GM21576 (cell line): Measurements from ENCODE around the gene RETREG2.

Experiments
- ATAC-seq: cut with Tn5 transposase; IDR thresholded peaks from one replicate; pipeline ENCODE4 v1.9.1; 2021; ENCODE audit warnings: mild to moderate bottlenecking, moderate library complexity; ENCODE audit not compliant: unreplicated experiment

The RETREG2 gene

DNA sequence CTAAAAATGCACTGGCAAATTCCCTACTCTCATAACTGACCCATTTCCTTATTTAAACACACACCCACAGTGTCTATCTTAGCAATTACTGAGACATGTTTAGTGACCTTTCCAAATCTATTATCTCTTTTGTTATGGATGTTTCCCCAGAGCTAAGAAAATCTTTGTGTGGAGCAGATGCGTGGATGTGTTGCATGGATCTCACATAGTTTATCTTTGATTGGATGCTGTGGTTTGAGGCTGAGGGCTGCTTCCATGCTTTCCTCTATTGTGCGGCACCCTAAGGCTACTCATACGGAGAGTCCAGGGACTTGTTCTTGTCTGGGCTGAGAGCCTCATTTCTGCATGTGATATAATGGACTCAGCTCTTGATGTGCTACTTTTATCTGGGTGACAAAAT, 56.3 kb downstream of the RETREG2 start:
- ATAC-seq: no peak
